ENCODE measurements around the gene CLDN18. TPM values are rescaled to one million over a fixed set of nuclear protein-coding genes. Genes with fewer than 3 reads are reported as not detected.

The CLDN18 gene
- total and polyA plus RNA-seq, 12 donors: 0.01 TPM; not detected in 11

- intact Hi-C loops (cut with DNase I): no loop called here
- H3K36me3 ChIP-seq: no peaks in the 10 kb centered on the region
- H3K4me3 ChIP-seq: no peak overlapping the region
- no peak for ATAC-seq
- H3K27me3 ChIP-seq: no peaks in the 10 kb centered on the region
- no peaks in the 10 kb centered on the region for H3K9me3 ChIP-seq
- 78 to 98% methylated on average over 4 of the region's 4 CpGs for WGBS, 2 donors
- no peak overlapping the region for H3K27ac ChIP-seq
- H3K4me1 ChIP-seq: peaks cover 0 to 4% (median 0%) of the 10 kb centered on the region in 9 donors
- DNase-seq: no peak
- no peak for TF ChIP-seq CTCF (IDR thresholded peaks at IDR 0.05)
Measured at GRCh38 chr3:138038725-138039462, 28.9 kb downstream of the CLDN18 start.

DNA sequence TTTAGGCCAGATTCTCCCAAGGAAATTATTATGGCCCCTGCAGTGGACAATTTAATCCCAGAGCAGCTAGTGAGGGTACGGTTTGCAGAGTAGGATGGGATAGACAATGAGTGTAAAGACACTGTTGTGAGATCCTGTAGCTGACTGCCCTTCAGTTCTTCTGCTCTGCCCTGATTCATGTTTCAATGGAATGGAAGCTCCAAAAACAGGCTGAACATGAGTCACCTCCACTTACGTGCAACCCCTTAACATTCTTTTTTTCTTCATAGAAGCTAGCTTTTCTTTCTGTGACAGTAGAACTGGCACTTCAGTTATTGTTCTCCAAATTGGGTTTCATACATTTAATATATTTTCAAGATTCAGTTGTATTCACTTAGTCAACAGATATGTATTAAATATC is 32.1 kb downstream of the CLDN18 start:
- ATAC-seq: no peak
- TF ChIP-seq CTCF (IDR thresholded peaks at IDR 0.05): no peak
- 84 to 89% methylated on average over 2 of the region's 2 CpGs for WGBS, 2 donors
- Histone ChIP-seq H3K27me3 (no peaks in the 10 kb centered on the region), H3K4me3 (no peak overlapping the region), H3K4me1 (peaks cover 0 to 10% (median 0%) of the 10 kb centered on the region in 9 donors), H3K9me3 (no peaks in the 10 kb centered on the region), H3K27ac (no peak overlapping the region), H3K36me3 (no peaks in the 10 kb centered on the region)
- intact Hi-C loops (cut with DNase I): no loop called here
- no peak for DNase-seq

GRCh38 chr3:138043266-138044029 is 33.5 kb downstream of the CLDN18 start:
- Histone ChIP-seq H3K4me3 (no peak overlapping the region), H3K36me3 (peaks cover 0 to under 1% (median 0%) of the 10 kb centered on the region in 9 donors), H3K27me3 (no peaks in the 10 kb centered on the region), H3K9me3 (no peaks in the 10 kb centered on the region), H3K27ac (no peak overlapping the region), H3K4me1 (peaks cover 0 to 13% (median 0%) of the 10 kb centered on the region in 9 donors)
- intact Hi-C loops (cut with DNase I): no loop called here
- DNase-seq (no peak), ATAC-seq (no peak)
- no peak for TF ChIP-seq CTCF (IDR thresholded peaks at IDR 0.05)
- WGBS, 2 donors: 69% methylated on average over 3 of the region's 3 CpGs

DNA sequence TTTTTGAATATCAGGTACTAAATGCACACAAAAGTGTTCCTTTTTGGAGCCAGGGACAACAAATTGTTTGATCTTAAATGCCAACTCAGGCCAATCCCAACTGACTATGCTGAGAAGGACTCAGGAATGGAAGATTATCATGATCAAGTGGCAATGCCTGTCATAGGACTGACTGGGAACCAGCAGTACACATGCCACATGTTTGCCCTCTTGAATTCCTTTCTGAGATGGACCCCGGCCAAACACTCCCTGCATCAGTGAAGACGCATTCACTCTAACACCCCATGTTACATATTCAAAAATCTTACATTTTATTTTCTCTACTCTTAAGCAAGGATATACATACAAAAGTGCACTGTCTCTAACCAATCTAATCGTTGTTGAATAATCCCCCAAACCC is 36.1 kb downstream of the CLDN18 start:
- H3K27me3 ChIP-seq: no peaks in the 10 kb centered on the region
- peak in 3 of 8 donors; percentile 60 to 69 (median 60) for ATAC-seq
- no peak overlapping the region for H3K4me3 ChIP-seq

More for the DNA sequence above, 36.1 kb downstream of the CLDN18 start:
- H3K4me1 ChIP-seq: peaks cover 0 to 25% (median 0%) of the 10 kb centered on the region in 9 donors
- DNase-seq: peak in 1 of 2 donors; percentile 20
- TF ChIP-seq CTCF (IDR thresholded peaks at IDR 0.05): no peak
- H3K36me3 ChIP-seq: peaks cover 0 to 8% (median 0%) of the 10 kb centered on the region in 9 donors
- H3K9me3 ChIP-seq: no peaks in the 10 kb centered on the region
- intact Hi-C loops (cut with DNase I): no loop called here
- no peak overlapping the region for H3K27ac ChIP-seq
- WGBS, 2 donors: 66 to 73% methylated on average over 3 of the region's 3 CpGs

Measured in heart right ventricle (tissue), 16 donors.